Measurements from ENCODE around the gene KRT4.

The KRT4 gene

DNA sequence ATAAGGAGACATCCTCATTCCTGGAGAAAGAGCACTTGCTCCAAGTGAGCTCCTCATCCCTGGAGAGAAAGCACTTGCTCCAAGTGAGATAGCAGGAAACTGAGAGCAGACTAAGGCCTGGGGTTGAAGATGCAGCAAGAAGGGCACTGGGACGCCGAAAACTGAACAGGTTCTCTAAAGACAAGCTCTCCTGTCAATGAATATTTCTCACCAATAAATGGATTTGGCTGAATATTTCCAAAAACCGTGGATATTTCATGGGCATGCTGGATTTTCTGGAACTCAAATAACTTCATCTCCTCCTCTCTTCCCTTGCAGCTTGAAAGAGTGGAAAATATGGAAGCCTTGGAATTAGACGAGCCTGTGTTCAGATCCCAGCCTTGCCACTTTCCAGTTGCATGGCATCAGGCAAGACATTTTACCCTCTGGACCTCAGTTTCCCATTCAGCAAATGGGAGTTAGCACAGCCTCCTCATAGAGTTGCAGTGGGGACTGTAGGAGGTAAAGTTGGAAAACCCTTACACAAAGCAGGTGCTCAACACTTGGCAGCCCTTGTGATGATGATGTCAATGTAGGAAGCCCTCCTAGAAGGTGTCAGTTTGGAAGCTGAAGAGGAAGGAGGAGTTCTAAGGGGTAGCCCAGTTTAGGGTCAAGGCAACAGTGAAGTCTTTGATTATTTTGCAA is 32.4 kb downstream of the KRT4 start:
- H3K9me3 ChIP-seq (ENCODE audit: control insufficient read depth, insufficient read depth, low read length): no peaks in the 10 kb centered on the region
- no peak overlapping the region for H3K4me3 ChIP-seq (ENCODE audit: low read length)
- WGBS (ENCODE audit: insufficient coverage, insufficient read length): no CpG with 5 or more reads among the region's 4 CpGs
- H3K27ac ChIP-seq (ENCODE audit: low read length): no peak overlapping the region
- no peaks in the 10 kb centered on the region for H3K27me3 ChIP-seq (ENCODE audit: control insufficient read depth, insufficient read depth, low read length)
- no peak for DNase-seq (ENCODE audit: low read depth, low spot score)
- H3K36me3 ChIP-seq (ENCODE audit: control insufficient read depth, insufficient read depth, low read length): no peaks in the 10 kb centered on the region
- no peaks in the 10 kb centered on the region for H3K4me1 ChIP-seq (ENCODE audit: control insufficient read depth, insufficient read depth, low read length)

DNA sequence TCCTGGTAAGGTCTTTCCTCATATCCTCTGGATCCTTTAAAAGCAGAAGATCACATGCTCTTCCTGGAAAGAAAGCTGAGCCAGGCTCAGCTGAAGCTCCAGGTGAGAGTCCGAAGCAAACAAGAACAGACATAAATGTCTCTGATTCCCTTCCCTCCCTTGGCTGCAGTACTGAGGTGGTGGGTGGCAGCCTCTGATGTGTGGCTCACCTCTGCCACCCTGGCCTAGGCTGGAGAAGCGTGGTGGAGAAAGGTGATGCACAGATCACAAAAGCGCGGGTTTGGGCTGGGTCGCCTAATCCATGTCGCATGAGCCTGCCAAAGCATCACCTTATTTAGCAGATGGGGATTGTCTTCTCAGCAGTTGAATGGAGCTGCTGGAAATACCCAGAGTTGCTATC is 34.0 kb downstream of the KRT4 start:
- no peak for DNase-seq (ENCODE audit: low read depth, low spot score)
- WGBS (ENCODE audit: insufficient coverage, insufficient read length): no CpG with 5 or more reads among the region's 6 CpGs
- Histone ChIP-seq H3K36me3 (ENCODE audit: control insufficient read depth, insufficient read depth, low read length) (no peaks in the 10 kb centered on the region), H3K4me3 (ENCODE audit: low read length) (no peak overlapping the region), H3K4me1 (ENCODE audit: control insufficient read depth, insufficient read depth, low read length) (no peaks in the 10 kb centered on the region), H3K27me3 (ENCODE audit: control insufficient read depth, insufficient read depth, low read length) (no peaks in the 10 kb centered on the region), H3K27ac (ENCODE audit: low read length) (no peak overlapping the region), H3K9me3 (ENCODE audit: control insufficient read depth, insufficient read depth, low read length) (no peaks in the 10 kb centered on the region)

DNA sequence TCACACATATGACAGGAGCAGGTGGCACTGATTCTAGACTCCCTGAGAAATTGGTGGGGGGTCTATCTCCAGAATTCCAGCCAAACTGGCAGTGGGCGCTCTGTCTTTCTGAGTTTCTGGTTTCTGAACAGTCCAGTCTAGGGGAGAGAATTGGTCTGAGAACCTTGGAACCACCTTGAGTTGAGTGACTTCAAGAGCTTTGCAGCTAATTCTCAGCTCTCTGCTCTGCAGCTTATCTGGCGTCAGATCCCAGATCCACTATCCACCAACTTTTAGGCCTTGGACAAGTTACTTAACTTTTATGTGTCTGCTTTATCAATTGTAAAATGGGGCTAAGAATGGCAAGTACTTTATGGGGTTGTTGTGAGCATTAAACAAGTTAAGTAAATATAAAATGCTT is 35.1 kb downstream of the KRT4 start:
- no peaks in the 10 kb centered on the region for H3K27me3 ChIP-seq (ENCODE audit: control insufficient read depth, insufficient read depth, low read length)
- no peak overlapping the region for H3K27ac ChIP-seq (ENCODE audit: low read length)
- no peaks in the 10 kb centered on the region for H3K36me3 ChIP-seq (ENCODE audit: control insufficient read depth, insufficient read depth, low read length)
- DNase-seq (ENCODE audit: low read depth, low spot score): no peak
- no peaks in the 10 kb centered on the region for H3K4me1 ChIP-seq (ENCODE audit: control insufficient read depth, insufficient read depth, low read length)
- no peak overlapping the region for H3K4me3 ChIP-seq (ENCODE audit: low read length)
- WGBS (ENCODE audit: insufficient coverage, insufficient read length): no CpG with 5 or more reads among the region's 2 CpGs
- no peaks in the 10 kb centered on the region for H3K9me3 ChIP-seq (ENCODE audit: control insufficient read depth, insufficient read depth, low read length)

DNA sequence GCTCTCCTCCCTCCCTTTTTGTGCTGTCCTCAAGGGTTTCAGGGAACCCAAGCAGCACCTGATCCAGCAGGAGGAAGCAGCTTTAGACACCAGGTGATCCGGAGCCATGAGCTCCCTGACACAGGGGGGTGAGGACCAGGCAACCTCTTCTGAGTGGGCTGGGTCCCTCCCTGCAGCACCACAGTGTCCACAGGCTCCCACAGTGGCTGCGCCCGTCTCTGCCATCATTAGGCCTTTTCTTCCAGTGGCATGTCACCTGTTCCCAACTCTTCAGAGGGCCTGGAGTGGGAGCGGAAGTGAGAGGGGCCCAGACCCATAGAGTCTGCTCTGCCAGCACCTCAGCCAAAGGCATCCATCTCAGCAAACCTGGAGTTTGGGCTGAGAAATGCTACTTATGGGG is 36.4 kb downstream of the KRT4 start:
- no peak overlapping the region for H3K27ac ChIP-seq (ENCODE audit: low read length)
- no peak for DNase-seq (ENCODE audit: low read depth, low spot score)
- H3K36me3 ChIP-seq (ENCODE audit: control insufficient read depth, insufficient read depth, low read length): no peaks in the 10 kb centered on the region
- no peaks in the 10 kb centered on the region for H3K4me1 ChIP-seq (ENCODE audit: control insufficient read depth, insufficient read depth, low read length)
- no CpG with 5 or more reads among the region's 4 CpGs for WGBS (ENCODE audit: insufficient coverage, insufficient read length)
- H3K4me3 ChIP-seq (ENCODE audit: low read length): no peak overlapping the region
- H3K27me3 ChIP-seq (ENCODE audit: control insufficient read depth, insufficient read depth, low read length): no peaks in the 10 kb centered on the region
- H3K9me3 ChIP-seq (ENCODE audit: control insufficient read depth, insufficient read depth, low read length): no peaks in the 10 kb centered on the region

GRCh38 chr12:52776913-52777395 is 37.0 kb downstream of the KRT4 start, which contains the start of gene KRT76:
Gene KRT76, minus strand, starts transcription at chr12:52777345. Its CDS starts 54 bp downstream, at chr12:52777291.
- no peak for DNase-seq (ENCODE audit: low read depth, low spot score)
- Histone ChIP-seq H3K27ac (ENCODE audit: low read length) (no peak within 1 kb of the TSS), H3K4me3 (ENCODE audit: low read length) (no peak within 1 kb of the TSS), H3K36me3 (ENCODE audit: control insufficient read depth, insufficient read depth, low read length) (no peaks in the 10 kb centered on the region), H3K4me1 (ENCODE audit: control insufficient read depth, insufficient read depth, low read length) (no peaks in the 10 kb centered on the region), H3K9me3 (ENCODE audit: control insufficient read depth, insufficient read depth, low read length) (no peaks in the 10 kb centered on the region), H3K27me3 (ENCODE audit: control insufficient read depth, insufficient read depth, low read length) (no peaks in the 10 kb centered on the region)
- no CpG with 5 or more reads among the region's 8 CpGs for WGBS (ENCODE audit: insufficient coverage, insufficient read length)

- no peak for DNase-seq (ENCODE audit: low read depth, low spot score)
- Histone ChIP-seq H3K36me3 (ENCODE audit: control insufficient read depth, insufficient read depth, low read length) (no peaks in the 10 kb centered on the region), H3K9me3 (ENCODE audit: control insufficient read depth, insufficient read depth, low read length) (no peaks in the 10 kb centered on the region), H3K4me3 (ENCODE audit: low read length) (no peak overlapping the region), H3K27ac (ENCODE audit: low read length) (no peak overlapping the region), H3K4me1 (ENCODE audit: control insufficient read depth, insufficient read depth, low read length) (no peaks in the 10 kb centered on the region), H3K27me3 (ENCODE audit: control insufficient read depth, insufficient read depth, low read length) (no peaks in the 10 kb centered on the region)
- WGBS (ENCODE audit: insufficient coverage, insufficient read length): no CpG with 5 or more reads among the region's 5 CpGs
Measured at GRCh38 chr12:52776435-52776834, 37.5 kb downstream of the KRT4 start.

GRCh38 chr12:52774629-52775250 is 39.2 kb downstream of the KRT4 start:
- Histone ChIP-seq H3K27me3 (ENCODE audit: control insufficient read depth, insufficient read depth, low read length) (no peaks in the 10 kb centered on the region), H3K36me3 (ENCODE audit: control insufficient read depth, insufficient read depth, low read length) (no peaks in the 10 kb centered on the region), H3K4me1 (ENCODE audit: control insufficient read depth, insufficient read depth, low read length) (no peaks in the 10 kb centered on the region), H3K27ac (ENCODE audit: low read length) (no peak overlapping the region), H3K9me3 (ENCODE audit: control insufficient read depth, insufficient read depth, low read length) (no peaks in the 10 kb centered on the region), H3K4me3 (ENCODE audit: low read length) (no peak overlapping the region)
- WGBS (ENCODE audit: insufficient coverage, insufficient read length): no CpG with 5 or more reads among the region's 8 CpGs
- DNase-seq (ENCODE audit: low read depth, low spot score): no peak

DNA sequence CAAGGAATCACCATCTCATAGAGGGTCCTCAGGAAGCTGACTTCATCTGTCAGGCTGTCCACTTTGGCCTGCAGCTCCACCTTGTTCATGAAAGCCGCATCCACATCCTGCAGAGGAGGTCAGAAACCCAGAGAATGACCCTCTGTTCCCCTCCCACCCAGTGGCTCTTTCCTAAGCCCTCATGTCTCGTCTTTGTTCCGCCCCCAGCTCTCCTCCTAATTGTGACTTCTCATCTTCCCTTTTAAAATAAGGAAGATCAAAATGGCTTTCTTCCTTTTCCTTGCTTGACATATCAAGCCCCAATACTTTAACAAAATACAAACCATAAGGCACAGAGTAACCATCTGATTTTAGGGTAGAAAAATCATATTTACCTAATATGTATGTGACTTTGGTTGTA is 41.1 kb downstream of the KRT4 start:
- Histone ChIP-seq H3K27me3 (ENCODE audit: control insufficient read depth, insufficient read depth, low read length) (no peaks in the 10 kb centered on the region), H3K9me3 (ENCODE audit: control insufficient read depth, insufficient read depth, low read length) (no peaks in the 10 kb centered on the region), H3K36me3 (ENCODE audit: control insufficient read depth, insufficient read depth, low read length) (no peaks in the 10 kb centered on the region), H3K4me3 (ENCODE audit: low read length) (no peak overlapping the region), H3K4me1 (ENCODE audit: control insufficient read depth, insufficient read depth, low read length) (no peaks in the 10 kb centered on the region), H3K27ac (ENCODE audit: low read length) (no peak overlapping the region)
- no CpG with 5 or more reads among the region's 3 CpGs for WGBS (ENCODE audit: insufficient coverage, insufficient read length)
- no peak for DNase-seq (ENCODE audit: low read depth, low spot score)

- Histone ChIP-seq H3K27ac (ENCODE audit: low read length) (no peak overlapping the region), H3K36me3 (ENCODE audit: control insufficient read depth, insufficient read depth, low read length) (no peaks in the 10 kb centered on the region), H3K4me3 (ENCODE audit: low read length) (no peak overlapping the region), H3K27me3 (ENCODE audit: control insufficient read depth, insufficient read depth, low read length) (no peaks in the 10 kb centered on the region), H3K4me1 (ENCODE audit: control insufficient read depth, insufficient read depth, low read length) (no peaks in the 10 kb centered on the region), H3K9me3 (ENCODE audit: control insufficient read depth, insufficient read depth, low read length) (no peaks in the 10 kb centered on the region)
- DNase-seq (ENCODE audit: low read depth, low spot score): no peak
- no CpG with 5 or more reads among the region's 4 CpGs for WGBS (ENCODE audit: insufficient coverage, insufficient read length)
Measured at GRCh38 chr12:52772188-52772587, 41.7 kb downstream of the KRT4 start.

GRCh38 chr12:52771505-52771904 is 42.4 kb downstream of the KRT4 start:
- no peaks in the 10 kb centered on the region for H3K27me3 ChIP-seq (ENCODE audit: control insufficient read depth, insufficient read depth, low read length)
- WGBS (ENCODE audit: insufficient coverage, insufficient read length): no CpG with 5 or more reads among the region's 4 CpGs

GRCh38 chr12:52771088-52771487 is 42.8 kb downstream of the KRT4 start:
- no peaks in the 10 kb centered on the region for H3K4me1 ChIP-seq (ENCODE audit: control insufficient read depth, insufficient read depth, low read length)
- DNase-seq (ENCODE audit: low read depth, low spot score): no peak
- H3K27ac ChIP-seq (ENCODE audit: low read length): no peak overlapping the region
- H3K4me3 ChIP-seq (ENCODE audit: low read length): no peak overlapping the region
- no CpG with 5 or more reads among the region's 6 CpGs for WGBS (ENCODE audit: insufficient coverage, insufficient read length)
- H3K36me3 ChIP-seq (ENCODE audit: control insufficient read depth, insufficient read depth, low read length): no peaks in the 10 kb centered on the region
- no peaks in the 10 kb centered on the region for H3K9me3 ChIP-seq (ENCODE audit: control insufficient read depth, insufficient read depth, low read length)
- H3K27me3 ChIP-seq (ENCODE audit: control insufficient read depth, insufficient read depth, low read length): no peaks in the 10 kb centered on the region

More at GRCh38 chr12:52771505-52771904, 42.4 kb downstream of the KRT4 start:
- Histone ChIP-seq H3K4me1 (ENCODE audit: control insufficient read depth, insufficient read depth, low read length) (no peaks in the 10 kb centered on the region), H3K36me3 (ENCODE audit: control insufficient read depth, insufficient read depth, low read length) (no peaks in the 10 kb centered on the region), H3K9me3 (ENCODE audit: control insufficient read depth, insufficient read depth, low read length) (no peaks in the 10 kb centered on the region), H3K4me3 (ENCODE audit: low read length) (no peak overlapping the region), H3K27ac (ENCODE audit: low read length) (no peak overlapping the region)
- DNase-seq (ENCODE audit: low read depth, low spot score): no peak

Measured in iPS DF 6.9 (cell line).